SW480 (cell line): ENCODE measurements around the gene ASB10.

Source experiments
- DNase-seq: peaks from one replicate; pipeline ENCODE4 v3.0.0-alpha.2; 2016; ENCODE audit warnings: low spot score

ASB10 gene

GRCh38 chr7:151186640-151187408 is at the start of gene ASB10:
ASB10 (minus strand) TSS chr7:151187250; CDS start chr7:151187130, 120 bp downstream.
- DNase-seq = no peak

GRCh38 chr7:151236406-151236805 is 49.4 kb upstream of the ASB10 start:
- DNase-seq = no peak

GRCh38 chr7:151235091-151235787 is 48.2 kb upstream of the ASB10 start:
- DNase-seq = no peak

- DNase-seq = no peak
Observed at GRCh38 chr7:151233804-151234203, 46.8 kb upstream of the ASB10 start.

- DNase-seq = peak; percentile 57
Observed at GRCh38 chr7:151232917-151233701, 46.1 kb upstream of the ASB10 start.

- peak; percentile 87 for DNase-seq
Observed at GRCh38 chr7:151232091-151232916, 45.3 kb upstream of the ASB10 start, which contains the start of gene CHPF2. CHPF2 (plus strand) TSS chr7:151232483; CDS start chr7:151234012, 1,529 bp downstream.

- no peak for DNase-seq
Observed at GRCh38 chr7:151231080-151231479, 44.0 kb upstream of the ASB10 start.

- DNase-seq = no peak
Observed at GRCh38 chr7:151229249-151229648, 42.2 kb upstream of the ASB10 start.

- no peak for DNase-seq
Observed at GRCh38 chr7:151228024-151228866, 41.2 kb upstream of the ASB10 start.

- DNase-seq = peak; percentile 96
Observed at GRCh38 chr7:151226875-151227782, 40.1 kb upstream of the ASB10 start, which contains the start of gene ABCF2. ABCF2 (minus strand) TSS chr7:151227205; CDS start chr7:151226458, 747 bp downstream.

GRCh38 chr7:151226560-151226874 is 39.5 kb upstream of the ASB10 start:
- no peak for DNase-seq

- no peak for DNase-seq
Observed at GRCh38 chr7:151225948-151226510, 39.0 kb upstream of the ASB10 start.

- no peak for DNase-seq
Observed at GRCh38 chr7:151223728-151224127, 36.7 kb upstream of the ASB10 start.

- DNase-seq = no peak
Observed at GRCh38 chr7:151218170-151218569, 31.1 kb upstream of the ASB10 start.

GRCh38 chr7:151215396-151215795 is 28.3 kb upstream of the ASB10 start:
- DNase-seq = no peak

GRCh38 chr7:151213826-151214225 is 26.8 kb upstream of the ASB10 start:
- DNase-seq = no peak

GRCh38 chr7:151212626-151213025 is 25.6 kb upstream of the ASB10 start:
- DNase-seq = no peak

GRCh38 chr7:151211155-151211772 is 24.2 kb upstream of the ASB10 start:
- DNase-seq = no peak
